ENCODE data around the gene EPG5. TPM values are rescaled to one million over a fixed set of nuclear protein-coding genes. Genes with fewer than 3 reads are reported as not detected.
A peak's percentile ranks its signal among the peaks of the same experiment; 100 is the strongest.

EPG5 gene
- polyA plus RNA-seq, 1 experiment: 37.8 TPM

DNA sequence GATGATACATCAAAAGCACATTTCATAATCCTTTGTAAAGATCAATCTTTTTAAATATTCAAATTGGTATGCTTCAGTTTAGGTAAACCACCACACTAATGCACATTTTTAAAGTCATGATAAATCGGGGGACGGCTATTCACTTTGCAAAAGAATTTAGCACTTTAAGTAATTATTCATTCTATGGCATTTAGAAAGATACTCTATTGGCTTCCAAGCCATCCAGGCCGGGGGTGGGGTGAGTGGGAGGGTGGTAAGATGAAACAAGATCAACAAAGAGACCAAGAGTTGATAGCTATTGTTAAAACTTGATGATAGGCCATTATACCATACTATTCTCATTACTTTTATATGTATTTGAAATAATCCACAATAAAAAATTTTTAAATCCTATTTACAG is 41.0 kb downstream of the EPG5 start:
- Histone ChIP-seq H3K36me3 (ENCODE audit: control insufficient read depth, insufficient read depth, low read length) (peaks cover 7% of the 10 kb centered on the region), H3K27me3 (ENCODE audit: control insufficient read depth, insufficient read depth, low read length) (no peaks in the 10 kb centered on the region), H3K4me3 (ENCODE audit: low read depth, low read length) (no peak overlapping the region)
- TF ChIP-seq, protein P1, sequence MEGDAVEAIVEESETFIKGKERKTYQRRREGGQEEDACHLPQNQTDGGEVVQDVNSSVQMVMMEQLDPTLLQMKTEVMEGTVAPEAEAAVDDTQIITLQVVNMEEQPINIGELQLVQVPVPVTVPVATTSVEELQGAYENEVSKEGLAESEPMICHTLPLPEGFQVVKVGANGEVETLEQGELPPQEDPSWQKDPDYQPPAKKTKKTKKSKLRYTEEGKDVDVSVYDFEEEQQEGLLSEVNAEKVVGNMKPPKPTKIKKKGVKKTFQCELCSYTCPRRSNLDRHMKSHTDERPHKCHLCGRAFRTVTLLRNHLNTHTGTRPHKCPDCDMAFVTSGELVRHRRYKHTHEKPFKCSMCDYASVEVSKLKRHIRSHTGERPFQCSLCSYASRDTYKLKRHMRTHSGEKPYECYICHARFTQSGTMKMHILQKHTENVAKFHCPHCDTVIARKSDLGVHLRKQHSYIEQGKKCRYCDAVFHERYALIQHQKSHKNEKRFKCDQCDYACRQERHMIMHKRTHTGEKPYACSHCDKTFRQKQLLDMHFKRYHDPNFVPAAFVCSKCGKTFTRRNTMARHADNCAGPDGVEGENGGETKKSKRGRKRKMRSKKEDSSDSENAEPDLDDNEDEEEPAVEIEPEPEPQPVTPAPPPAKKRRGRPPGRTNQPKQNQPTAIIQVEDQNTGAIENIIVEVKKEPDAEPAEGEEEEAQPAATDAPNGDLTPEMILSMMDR (IDR thresholded peaks at IDR 0.05; ENCODE audit: insufficient read depth, low read depth, low read length): no peak
- no peak for DNase-seq (ENCODE audit: low read depth)
- POLR2A ChIA-PET: no interaction called here
- CTCF ChIA-PET: interaction anchor here (1.1 kb wide), 1 partner anchor 48 kb away, joined by 3 read pairs; no protein-coding TSS in a partner anchor

DNA sequence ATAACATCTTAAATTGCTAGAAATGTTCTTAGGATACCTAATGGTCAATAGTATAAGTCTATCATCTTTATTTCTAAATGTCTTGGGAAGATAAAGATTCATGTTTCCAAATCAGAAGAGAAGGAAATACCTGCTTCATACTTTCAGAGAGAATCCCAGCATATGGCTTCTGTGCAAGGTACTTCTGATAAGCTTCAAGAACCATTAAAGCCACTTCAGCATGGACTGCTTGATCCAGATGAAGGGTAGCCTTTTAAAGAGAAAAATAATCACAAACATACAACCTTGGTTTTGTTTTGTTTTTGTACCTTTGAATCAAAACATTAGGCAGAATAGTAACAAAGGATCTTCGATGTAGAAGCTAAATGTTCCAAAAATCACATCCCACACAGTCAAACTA is 44.0 kb downstream of the EPG5 start:
- no peak for DNase-seq (ENCODE audit: low read depth)
- no peaks in the 10 kb centered on the region for H3K27me3 ChIP-seq (ENCODE audit: control insufficient read depth, insufficient read depth, low read length)
- H3K36me3 ChIP-seq (ENCODE audit: control insufficient read depth, insufficient read depth, low read length): peaks cover 8% of the 10 kb centered on the region; the same call in 1 of the 2 replicates
- ChIA-PET CTCF (interaction anchor here (0.9 to 1.6 kb wide), 3 partner anchors 12 to 53 kb away, joined by 4 read pairs; no protein-coding TSS in a partner anchor), POLR2A (no interaction called here)
- TF ChIP-seq, protein P1 (IDR thresholded peaks at IDR 0.05; ENCODE audit: insufficient read depth, low read depth, low read length): no peak
- H3K4me3 ChIP-seq (ENCODE audit: low read depth, low read length): no peak overlapping the region

DNA sequence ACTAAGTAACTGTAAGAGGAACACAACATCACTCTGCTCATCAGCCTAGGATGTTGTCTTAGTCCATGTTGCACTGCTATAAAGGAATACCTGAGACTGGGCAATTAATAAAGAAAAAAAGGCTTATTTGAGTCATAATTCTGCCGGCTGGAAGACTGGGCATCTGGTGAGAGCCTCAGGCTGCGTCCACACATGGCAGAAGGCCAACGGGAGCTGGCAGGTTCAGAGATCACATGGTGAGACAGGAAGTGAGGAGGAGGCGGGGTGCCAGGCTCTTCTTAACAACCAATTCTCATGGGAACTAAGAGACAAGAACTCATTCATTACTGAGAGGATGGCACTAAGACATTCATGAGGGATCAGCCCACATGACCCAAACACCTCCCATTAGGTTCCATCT is 46.8 kb downstream of the EPG5 start:
- Histone ChIP-seq H3K27me3 (ENCODE audit: control insufficient read depth, insufficient read depth, low read length) (no peaks in the 10 kb centered on the region), H3K4me3 (ENCODE audit: low read depth, low read length) (no peak overlapping the region), H3K36me3 (ENCODE audit: control insufficient read depth, insufficient read depth, low read length) (peaks cover 14% of the 10 kb centered on the region)
- TF ChIP-seq, protein P1 (IDR thresholded peaks at IDR 0.05; ENCODE audit: insufficient read depth, low read depth, low read length): no peak
- ChIA-PET POLR2A (interaction anchor here (0.6 kb wide), 1 partner anchor 161 kb away, joined by 5 read pairs; no protein-coding TSS in a partner anchor), CTCF (interaction anchor here (1.2 kb wide), 1 partner anchor 153 kb away, joined by 3 read pairs; no protein-coding TSS in a partner anchor)
- DNase-seq (ENCODE audit: low read depth): peak; percentile 41

DNA sequence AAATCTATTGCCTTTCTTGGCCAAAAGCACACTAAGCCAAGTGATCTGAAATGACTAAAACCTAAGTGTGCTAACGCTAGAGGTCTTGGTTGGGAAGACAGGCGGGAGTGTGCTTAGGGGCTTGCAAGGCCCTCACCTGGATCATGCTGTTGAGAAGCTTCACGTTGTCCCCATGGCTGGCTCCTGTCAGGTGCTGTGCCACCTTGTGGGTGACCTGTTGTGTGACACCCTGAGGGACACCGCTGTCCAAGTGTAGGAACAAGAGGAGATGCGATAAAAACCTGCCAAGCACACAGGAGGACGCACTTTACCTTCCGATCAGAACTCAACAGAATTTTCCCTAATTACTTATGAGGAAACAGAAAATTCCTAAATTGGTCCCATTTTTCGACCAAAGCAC is 50.8 kb downstream of the EPG5 start:
- Histone ChIP-seq H3K36me3 (ENCODE audit: control insufficient read depth, insufficient read depth, low read length) (peaks cover 25% of the 10 kb centered on the region), H3K4me3 (ENCODE audit: low read depth, low read length) (no peak overlapping the region), H3K27me3 (ENCODE audit: control insufficient read depth, insufficient read depth, low read length) (no peaks in the 10 kb centered on the region)
- TF ChIP-seq, protein P1 (IDR thresholded peaks at IDR 0.05; ENCODE audit: insufficient read depth, low read depth, low read length): no peak
- ChIA-PET POLR2A (no interaction called here), CTCF (interaction anchor here (1.0 kb wide), 1 partner anchor 38 kb away, joined by 3 read pairs; no protein-coding TSS in a partner anchor)
- DNase-seq (ENCODE audit: low read depth): no peak

DNA sequence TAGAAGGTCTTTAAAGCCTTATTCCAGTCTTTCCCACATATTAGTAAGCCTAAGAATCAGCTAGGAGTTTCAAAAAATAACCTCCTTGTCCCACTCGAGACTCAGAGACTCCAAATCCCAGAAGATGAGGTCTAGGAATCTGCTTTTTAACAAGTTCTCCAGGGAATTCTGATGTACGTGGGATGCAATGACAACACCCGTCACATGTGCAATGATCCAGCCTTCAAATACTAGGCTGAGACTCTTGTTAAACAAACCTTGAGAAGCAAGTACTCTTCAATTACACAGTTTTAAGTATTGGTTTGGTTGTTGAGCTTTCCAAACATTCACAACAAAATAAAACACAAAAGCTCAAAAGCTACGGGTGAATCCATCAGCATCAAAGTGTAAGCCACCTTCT is 53.9 kb downstream of the EPG5 start:
- TF ChIP-seq, protein P1 (IDR thresholded peaks at IDR 0.05; ENCODE audit: insufficient read depth, low read depth, low read length): no peak
- POLR2A ChIA-PET: no interaction called here
- DNase-seq (ENCODE audit: low read depth): no peak
- CTCF ChIA-PET: interaction anchor here (0.7 to 3.0 kb wide), 7 partner anchors 9 to 160 kb away, joined by 3 to 12 read pairs (median 3); no protein-coding TSS in a partner anchor
- Histone ChIP-seq H3K27me3 (ENCODE audit: control insufficient read depth, insufficient read depth, low read length) (no peaks in the 10 kb centered on the region), H3K36me3 (ENCODE audit: control insufficient read depth, insufficient read depth, low read length) (peaks cover 30% of the 10 kb centered on the region), H3K4me3 (ENCODE audit: low read depth, low read length) (no peak overlapping the region)

Data from BJ (cell line).